Stimulated activated CD8-positive, alpha-beta memory T cell treated with anti-CD3 and anti-CD28 coated beads, Interleukin-7, amount 100 ng/mL, for 1 hour (primary cell): ENCODE results near the gene PPP2R5E.
"Not testable (repeated sequence)": the region's sequence is repeated elsewhere in the genome, so short reads cannot be mapped to it uniquely, and the experiment has no call there.

Source experiments
- DNase-seq, 2 donors: peaks; one replicate each; pipeline ENCODE4 v3.0.0-alpha.2; 2020; ENCODE audit warnings: low read depth in 2 of 2

Gene PPP2R5E

DNA sequence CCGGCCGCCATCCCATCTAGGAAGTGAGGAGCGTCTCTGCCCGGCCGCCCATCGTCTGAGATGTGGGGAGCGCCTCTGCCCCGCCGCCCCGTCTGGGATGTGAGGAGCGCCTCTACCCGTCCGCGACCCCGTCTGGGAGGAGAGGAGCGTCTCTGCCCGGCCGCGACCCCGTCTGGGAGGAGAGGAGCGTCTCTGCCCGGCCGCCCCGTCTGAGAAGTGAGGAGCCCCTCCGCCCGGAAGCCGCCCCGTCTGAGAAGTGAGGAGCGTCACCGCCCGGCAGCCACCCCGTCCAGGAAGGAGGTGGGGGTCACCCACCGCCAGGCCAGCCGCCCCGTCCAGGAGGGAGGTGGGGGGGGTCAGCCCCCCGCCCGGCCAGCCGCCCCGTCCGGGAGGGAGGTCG, 20.7 kb downstream of the PPP2R5E start:
- not testable (repeated sequence) for DNase-seq

DNA sequence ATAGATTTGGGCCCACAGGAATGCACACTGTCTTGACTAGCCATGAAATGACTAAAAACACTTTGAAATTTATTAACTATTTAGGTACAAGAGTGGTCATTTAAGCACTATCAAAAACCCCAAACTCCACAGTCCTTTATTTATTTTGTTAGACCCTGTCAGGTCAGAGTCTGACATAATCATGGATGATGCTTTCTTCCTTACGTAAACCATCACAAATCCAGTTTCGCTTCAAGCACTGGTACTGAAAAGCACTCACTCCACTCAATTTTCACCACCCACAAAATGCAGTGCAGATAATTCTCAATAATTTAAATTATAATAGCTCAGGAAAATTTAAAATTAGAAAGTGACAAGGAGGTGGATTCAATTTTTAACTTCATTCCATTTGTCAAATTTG, 25.8 kb downstream of the PPP2R5E start:
- DNase-seq = no peak

DNA sequence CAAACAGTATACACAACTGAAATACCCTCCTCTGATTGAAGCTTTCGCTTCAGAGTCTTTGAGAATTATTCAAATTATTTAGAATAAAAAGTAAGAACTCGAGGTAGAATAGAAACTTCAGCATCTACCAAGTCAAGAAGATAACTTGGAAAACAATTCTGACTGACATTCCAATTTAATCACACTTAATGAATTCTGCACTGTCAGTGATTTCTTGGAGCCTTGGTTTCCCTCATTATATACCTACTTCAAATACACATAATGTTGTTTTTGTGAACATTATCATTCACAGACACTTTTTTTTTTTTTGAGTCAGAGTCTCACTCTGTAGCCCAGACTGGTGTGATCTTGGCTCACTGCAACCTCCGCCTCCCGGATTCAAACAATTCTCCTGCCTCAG, 27.9 kb downstream of the PPP2R5E start:
- no peak for DNase-seq

DNA sequence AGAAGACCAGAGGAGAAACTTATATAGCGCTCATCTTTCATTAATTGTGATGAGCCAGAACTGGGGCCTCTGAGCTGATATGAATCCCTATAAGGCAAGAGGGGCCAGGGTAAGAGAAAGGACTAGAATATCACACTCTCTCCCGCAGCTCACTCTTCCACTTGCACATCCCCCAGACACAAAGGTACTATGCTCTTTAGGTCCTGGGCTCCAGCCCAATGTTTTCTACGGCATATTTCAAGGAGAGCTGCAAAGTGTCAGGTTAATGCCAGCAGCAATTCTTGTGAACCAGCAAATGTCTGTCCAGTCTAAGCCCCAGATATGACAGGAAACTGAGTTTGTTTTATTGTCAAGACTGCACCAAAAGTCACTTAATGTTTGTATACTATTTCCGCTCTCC, 29.4 kb downstream of the PPP2R5E start:
- DNase-seq = no peak

DNA sequence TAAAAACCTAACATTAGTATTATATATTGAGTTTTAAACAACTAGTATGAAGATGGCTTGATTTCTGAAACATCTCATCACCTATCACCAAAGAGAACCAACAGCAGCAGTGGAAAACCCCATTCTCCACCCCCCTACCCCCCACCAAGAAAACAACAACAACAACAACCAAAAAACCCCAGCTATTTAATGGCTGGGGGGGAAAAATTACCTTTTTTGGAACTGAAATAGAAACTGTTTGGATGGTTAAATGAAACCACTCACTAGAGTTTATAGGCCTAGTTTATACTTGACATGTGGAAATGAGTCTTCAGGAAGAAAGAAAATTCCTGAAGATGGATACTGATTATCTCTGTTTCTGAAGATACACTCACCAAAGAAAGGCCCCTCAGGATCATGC, 30.3 kb downstream of the PPP2R5E start:
- DNase-seq = no peak

DNA sequence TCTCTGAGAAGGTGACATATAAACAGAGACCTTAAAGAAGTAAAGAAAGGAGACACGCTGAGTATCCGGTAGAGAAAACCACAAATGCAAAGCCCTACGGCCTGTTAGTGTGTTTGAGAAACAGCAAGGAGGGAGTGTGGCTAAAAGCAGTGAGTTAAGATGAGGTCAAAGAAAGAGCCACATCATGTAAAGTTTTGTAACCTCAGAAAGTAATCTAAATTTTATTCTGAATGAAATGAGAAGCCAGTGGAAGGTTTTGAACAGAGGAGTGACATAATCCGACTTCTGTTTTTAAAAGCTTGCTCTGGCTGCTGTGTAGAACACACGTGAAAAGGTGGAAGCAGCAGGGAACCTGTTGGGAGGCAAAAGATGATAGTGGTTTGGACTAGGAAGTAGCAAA, 32.6 kb downstream of the PPP2R5E start:
- DNase-seq = no peak

DNA sequence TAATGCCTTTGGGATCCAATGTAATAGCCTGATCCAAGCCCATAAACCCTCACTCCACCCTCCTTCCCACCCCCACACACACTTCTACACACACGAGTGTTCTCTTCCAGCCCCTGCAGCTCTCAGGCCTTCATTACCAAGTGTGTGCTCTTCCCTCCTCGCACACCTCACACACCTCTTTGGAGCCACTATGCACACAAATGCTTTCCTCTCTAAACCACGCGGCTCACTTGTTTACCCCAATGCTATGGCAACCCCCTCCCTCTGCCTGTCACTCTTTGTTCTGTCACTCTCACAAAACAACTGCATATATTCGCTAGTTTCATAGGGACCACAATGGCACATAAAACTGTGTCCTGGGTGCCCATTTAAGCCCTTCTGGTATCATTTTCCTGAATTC, 35.1 kb downstream of the PPP2R5E start:
- DNase-seq = no peak

DNA sequence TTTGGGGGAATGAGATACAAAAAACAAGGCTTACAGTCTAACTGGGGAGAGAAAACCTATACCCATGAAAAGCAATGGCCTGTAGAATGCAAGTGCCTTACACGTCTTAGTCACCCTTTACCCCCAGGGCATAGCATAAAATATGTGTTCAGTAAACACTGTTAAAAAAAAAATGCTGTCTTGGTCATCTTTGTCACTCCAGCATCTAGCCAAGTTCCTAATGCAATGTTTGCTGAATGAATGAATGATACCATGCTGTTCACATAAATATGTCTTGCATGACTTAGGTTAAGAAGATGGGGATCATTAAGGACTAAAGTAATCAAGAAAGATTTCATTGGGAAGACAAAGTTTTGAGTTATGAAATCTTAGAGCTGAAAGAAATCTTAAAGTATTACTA, 38.5 kb downstream of the PPP2R5E start:
- DNase-seq = no peak

DNA sequence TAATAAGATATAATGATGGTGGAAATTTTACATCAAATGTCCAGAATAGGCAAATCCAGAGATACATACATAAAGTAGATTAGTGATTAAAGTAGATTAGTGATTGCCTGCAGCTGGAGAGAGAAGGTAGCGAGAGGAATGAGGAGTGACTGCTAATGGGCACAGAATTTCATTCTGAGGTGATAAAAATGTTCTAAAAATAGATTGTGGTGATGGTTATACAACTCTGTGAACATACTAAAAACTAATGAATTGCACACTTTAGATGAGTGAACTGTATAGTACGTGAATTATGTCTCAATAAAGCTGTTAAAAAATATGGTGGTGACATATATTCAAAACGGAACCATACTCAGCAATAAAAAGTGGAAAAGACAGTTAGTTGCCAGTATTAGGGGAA, 41.7 kb downstream of the PPP2R5E start:
- DNase-seq = no peak

DNA sequence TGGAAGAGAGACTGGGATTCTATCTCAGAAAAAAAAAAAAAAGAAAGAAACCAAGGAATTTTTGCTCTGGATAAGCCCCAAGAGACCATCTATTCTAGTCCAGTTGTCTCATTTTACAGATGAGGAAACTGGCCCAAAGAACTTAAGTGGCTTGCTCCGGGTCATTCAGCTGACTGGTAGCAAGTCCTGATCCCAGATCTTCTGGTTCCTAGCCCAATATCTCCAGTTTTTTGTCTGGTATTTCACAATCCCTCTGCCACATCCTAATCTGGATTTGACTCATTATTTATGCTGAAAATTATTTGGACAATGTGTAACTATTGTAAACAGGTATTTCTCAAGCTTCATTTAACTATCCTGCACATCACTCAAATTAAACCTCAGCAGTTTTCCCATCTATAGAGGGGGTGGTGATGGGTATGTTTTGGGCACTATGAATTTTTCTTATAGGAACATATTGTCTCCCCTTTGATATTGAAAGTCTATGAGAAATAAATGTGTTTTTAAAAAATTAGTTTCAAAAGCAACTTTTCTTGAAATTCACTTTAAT, 43.4 kb downstream of the PPP2R5E start:
- no peak for DNase-seq

DNA sequence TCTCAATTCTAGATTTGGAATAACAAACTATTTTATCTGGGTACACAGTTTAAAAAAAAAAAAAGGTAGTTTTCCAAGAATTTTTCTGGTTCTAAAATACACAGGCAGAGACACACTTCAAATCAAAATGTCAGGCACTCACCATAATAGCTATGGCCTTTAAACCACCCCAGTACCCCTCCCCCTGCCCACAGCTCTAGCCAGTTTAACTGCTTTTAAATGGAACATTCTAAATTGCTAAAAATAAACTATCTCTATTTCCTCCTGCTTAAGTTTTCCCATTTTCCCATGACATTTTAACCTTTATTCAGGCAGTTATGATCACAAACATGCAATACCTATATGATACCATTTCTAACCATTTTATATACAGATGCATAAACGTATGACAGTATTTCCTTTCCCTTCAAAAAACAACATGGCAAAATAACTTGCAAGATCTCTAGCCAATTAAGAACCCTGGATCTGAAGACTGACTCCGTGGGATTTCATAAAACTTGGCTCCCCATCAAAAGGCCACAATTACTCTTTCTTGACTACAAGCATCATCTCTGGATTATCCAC, 46.3 kb downstream of the PPP2R5E start:
- DNase-seq = no peak

DNA sequence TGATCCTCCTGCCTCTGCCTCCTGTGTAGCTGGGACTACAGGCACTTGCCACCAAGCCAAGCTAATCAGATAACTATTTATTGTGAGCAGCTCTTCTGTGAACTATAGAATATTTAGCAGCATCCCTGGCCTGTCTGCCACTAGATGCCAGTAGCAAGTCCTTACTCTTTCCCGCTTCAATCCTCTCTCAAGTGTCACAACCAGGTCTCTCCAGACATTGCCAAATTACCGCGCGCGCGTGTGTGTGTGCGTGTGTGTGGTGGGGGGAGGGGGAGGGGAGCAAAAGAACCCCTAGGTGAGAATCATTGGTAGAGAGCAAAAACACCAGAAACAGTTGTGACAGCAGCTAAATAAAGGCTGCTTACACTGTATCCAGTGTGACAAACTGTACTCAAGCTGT, 49.9 kb downstream of the PPP2R5E start:
- DNase-seq = no peak

DNA sequence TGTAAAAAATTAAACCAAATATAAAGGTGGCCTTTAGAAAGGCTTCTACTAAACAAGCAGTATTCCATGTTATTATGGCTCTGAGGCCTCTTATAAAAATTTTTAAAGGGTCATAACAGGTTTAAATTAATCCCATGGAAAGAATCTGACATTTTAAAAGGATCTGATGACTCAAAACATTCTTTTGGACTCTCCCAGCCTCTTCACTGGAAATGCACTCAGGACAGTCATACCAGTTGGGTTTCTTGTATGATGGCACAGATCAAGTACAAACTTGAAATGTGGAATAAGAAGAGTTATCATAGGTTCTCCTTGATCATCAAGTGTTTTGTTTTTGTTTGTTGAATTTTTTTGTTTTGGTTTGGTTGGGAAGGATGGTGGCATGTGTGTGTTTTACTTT, 50.8 kb downstream of the PPP2R5E start:
- no peak for DNase-seq

DNA sequence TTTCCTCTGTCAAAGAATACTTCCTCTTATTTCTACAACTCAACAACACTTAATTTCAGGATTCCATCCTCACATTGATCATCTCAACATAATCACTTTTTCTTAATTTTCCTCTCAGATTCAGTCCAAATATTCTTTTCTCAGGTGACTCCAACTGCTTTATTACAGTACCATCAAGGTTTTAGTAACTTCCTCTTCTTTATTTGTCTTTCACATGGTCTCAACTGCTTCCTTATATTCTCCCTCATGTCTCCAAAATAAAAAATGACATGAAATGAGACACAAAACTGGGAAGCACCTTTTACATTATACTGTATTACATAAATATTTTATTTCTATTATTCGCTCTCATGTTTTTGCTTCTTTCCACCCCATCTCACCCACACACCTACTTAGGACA, 55.5 kb downstream of the PPP2R5E start:
- no peak for DNase-seq

DNA sequence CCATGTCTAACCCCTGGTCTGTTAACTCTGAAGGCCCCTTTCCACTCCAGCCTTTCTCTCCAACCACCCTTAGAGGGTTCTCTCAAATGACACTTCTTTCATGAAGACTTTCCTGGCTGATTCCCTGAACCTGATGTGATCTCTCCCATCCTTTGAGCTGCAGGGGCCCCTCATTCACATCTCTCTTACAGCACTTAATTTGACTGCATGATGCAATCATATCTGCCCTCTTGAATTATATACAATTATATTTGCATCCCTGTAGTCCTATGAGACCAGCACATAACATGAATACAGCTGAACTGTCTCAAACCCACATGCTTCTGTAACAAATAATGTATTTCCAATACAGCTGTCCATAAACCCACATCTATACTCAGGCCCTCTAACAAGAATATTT, 56.4 kb downstream of the PPP2R5E start:
- no peak for DNase-seq

DNA sequence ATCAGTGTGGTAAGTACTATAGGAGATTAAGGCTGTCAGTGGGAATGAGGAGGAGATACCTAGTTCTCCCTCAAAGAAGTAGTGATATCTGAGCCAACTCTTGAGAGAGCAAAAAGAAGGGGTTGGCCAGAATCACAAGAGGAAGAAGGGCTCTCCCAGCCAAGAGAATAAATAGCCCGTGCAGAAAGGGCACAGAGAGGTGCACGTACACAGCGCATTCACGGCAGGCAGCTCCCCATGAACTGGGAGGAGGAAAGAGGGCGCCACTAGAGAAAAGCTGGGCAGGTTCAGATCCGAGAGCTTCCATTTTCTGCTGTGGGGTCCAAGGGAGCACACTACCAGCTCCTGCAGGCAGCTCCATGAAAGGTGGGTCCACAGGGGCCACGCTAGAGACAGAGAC, 59.9 kb downstream of the PPP2R5E start:
- no peak for DNase-seq

DNA sequence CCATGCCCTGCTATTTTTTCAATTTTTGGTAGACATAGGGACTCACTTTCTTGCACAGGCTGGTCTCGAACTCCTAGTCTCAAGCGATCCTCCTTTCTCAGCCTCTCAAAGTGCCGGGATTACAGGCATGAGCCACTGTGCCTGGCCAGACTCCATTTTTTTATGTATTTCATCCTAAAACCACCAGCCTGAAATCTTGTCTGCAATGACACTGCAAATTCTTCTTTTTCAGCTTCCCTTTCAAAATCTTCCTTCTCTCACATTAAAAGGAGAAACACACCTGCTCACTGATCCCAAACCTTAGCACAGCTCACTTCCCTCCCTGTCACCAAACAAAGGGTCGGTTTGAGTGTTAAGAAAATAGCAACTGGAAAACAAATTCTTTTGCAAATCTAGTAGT, 62.6 kb downstream of the PPP2R5E start:
- no peak for DNase-seq

DNA sequence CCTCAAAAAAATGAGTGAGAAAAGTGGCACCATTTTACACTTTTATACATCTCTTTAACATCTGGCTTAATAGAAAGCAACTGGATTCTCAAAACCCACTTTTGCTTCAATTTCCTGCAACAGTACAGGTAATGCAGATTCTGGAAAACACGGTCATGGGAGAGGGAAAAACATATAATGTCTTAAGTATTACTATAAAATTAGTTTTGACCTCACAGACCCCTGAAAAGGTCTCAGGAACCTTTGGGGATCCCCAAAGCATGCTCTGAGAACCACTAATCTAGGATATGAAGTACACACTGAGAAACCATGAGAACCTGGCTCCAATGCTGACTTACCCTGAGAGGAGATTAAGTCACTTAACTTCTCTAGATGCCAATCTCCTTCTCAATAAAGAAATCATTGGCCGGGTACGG, 64.7 kb downstream of the PPP2R5E start:
- no peak for DNase-seq

DNA sequence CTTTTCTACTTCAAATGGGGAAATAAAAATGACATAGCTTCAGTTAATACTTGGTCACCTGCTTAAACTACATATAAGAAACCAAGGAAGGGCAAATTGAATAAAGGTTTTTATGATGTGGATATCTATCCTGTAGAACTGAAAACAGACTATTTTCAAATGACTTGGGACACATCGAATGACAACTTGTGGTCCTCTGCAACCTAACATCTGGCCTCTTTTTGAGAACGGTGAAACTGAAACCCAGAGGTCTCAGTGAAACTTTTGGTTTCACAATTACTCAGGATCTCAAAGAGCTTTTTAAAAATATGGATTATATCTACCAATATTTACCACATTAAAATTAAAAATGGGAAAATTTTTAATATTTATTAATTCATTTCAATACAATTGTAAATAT, 65.2 kb downstream of the PPP2R5E start:
- DNase-seq = no peak

DNA sequence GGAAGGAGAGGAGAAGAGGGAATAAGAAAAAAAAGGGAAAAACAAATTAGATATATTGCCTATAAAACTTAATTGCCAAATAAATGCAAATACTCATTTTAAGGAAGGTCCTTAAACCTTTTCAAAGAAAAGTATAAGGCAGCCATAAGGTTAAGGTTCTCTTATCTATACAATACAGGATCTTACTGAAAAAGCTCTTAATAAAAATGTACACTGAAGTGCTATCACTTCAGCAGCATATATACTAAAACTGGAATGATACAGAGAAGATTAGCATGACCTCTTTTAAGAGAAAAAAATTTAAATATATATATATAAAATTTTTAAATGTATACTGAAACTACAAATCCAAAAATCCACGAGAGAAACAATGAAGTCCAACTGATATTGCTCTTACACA, 65.6 kb downstream of the PPP2R5E start:
- no peak for DNase-seq

DNA sequence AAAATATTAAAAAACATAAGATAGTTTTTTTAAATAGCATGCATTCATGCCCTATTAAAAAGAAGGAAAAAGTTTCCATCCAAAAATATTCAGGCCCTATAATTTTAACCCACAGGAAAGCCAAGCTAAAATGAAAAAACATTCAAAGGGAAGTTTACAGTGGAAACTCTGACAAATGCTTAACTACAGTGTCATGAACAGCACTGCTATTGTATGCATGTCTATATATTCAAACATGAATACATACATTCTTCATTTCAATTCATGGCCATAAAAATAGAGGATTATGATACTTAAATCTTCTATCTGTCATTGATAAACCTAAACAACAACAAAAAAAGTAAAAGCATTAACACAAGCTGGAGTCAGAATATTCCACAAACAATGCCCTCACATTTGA, 67.4 kb downstream of the PPP2R5E start:
- DNase-seq = no peak

DNA sequence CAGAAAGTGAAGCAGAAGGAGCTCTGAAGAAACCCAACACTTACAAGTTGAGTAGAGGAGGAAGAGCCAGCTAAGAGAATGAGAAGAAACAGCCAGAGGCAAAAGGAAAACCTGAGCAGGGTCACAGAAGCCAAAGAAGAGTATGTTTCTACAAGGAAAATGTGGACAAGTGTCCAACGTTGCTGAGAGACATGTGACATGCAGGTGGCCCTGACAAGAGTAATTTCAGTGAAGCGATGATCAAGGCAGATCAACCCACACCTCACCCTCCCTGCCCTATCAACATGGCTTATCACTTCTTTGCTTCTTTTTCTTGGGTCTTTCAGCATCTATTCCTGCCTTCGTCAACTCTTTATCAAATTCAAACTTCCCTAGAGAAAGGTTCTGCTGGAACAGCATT, 68.3 kb downstream of the PPP2R5E start:
- no peak for DNase-seq

DNA sequence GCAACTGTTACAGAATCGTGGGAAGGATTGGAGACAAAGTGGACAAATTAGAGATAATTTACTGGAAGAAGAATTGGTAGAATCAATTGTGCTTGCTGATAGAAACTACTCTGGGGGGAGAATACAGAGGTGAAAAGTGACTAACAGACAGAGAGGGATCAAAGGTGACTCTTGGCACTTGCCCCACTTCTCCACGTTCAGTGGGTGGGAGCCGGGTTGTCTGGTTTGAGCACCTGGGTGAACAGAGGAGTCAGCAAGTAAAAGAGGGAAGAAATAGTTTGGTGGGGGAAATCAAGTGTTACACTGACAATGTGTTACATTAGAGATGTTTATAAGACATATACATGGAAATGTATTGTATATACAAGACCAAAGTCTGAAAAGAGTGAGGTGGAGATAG, 69.1 kb downstream of the PPP2R5E start:
- DNase-seq = no peak

DNA sequence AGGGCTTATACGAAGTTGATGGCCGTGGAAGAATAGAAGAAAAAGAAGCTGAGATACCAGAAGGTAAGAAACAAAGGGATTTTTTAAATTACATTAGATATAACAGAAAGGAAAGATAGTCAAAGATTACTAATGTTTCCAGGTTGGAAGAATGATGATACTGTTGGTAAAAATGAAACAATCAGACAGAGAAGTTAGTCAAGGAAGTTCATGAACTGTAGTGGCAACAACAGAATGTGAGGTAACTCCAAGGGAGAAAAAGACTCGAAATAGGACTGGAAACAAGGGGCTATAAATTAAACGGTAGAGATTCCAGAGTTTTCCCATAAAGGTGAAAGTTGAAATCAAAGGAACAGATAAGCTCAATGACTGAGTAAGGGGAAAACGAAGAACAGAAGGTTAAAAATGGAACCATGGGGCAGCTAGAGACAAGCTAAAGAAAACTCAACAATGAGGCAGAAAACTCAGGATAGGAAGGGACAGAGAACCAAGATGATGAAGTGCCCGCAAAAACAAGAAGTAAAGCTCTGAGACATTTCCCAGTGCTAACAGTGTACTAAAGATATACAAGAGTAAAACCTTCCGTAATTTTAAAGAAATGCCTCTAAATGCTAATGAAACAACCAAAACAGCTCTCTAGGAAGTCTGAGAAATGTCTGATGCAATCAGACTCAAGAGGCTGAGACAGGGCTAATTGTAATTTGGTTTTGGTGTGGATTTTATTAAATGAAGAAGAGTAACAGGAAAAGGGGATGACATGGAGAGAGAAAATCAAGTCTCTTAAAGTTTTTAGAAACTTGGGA, 70.0 kb downstream of the PPP2R5E start:
- DNase-seq = no peak
